PC-3 (cell line): Measurements from ENCODE around the gene PRAMEF14. TPM values are rescaled to one million over a fixed set of nuclear protein-coding genes. Genes with fewer than 3 reads are reported as not detected.
"Not testable (repeated sequence)": the region's sequence is repeated elsewhere in the genome, so short reads cannot be mapped to it uniquely, and the experiment has no call there.

ENCODE experiments used
- ATAC-seq: fragments of 200-7000 bp; cut with Tn5 transposase; 2 replicates; pipeline ENCODE4 v1.9.1; 2020; ENCODE audit warnings: mild to moderate bottlenecking, moderate library complexity
- Bru-seq: library from RNA; stranded (reverse); fragments of 400-500 nt; gene quantifications from one replicate; lab custom pipeline; 2021; lab: Mats Ljungman, UMichigan
- BruChase-seq, 2 experiments: library from RNA; stranded (reverse); fragments of 400-500 nt; gene quantifications; one replicate each; lab custom pipeline; 2021; lab: Mats Ljungman, UMichigan
- BruUV-seq: library from RNA; stranded (reverse); fragments of 400-500 nt; replicated peaks from 2 replicates; lab custom pipeline; 2021; lab: Mats Ljungman, UMichigan
- CTCF ChIA-PET: fragments of 300-600 bp; sonication (Branson Sonifier 250); formaldehyde crosslinking; loops from one replicate; lab custom pipeline; 2022; ENCODE audit warnings: antibody characterized with exemption; lab: Charles Lee
- POLR2A ChIA-PET: fragments of 300-600 bp; sonication (Branson Sonifier 250); formaldehyde crosslinking; loops from one replicate; lab custom pipeline; 2022; ENCODE audit warnings: antibody characterized with exemption; ENCODE audit not compliant: unreplicated experiment; lab: Charles Lee
- DNase-seq: peaks from one replicate; pipeline ENCODE4 v3.0.0-alpha.2; 2015
- H2AFZ ChIP-seq: fragments of 300-600 bp; sonication (generic); 2 replicates; pipeline ENCODE4 v1.6.0; 2016; ENCODE audit warnings: antibody characterized with exemption, low read length
- H3F3A ChIP-seq: fragments of 300-600 bp; sonication (generic); one replicate; pipeline ENCODE4 v1.6.0; 2017; ENCODE audit warnings: antibody characterized with exemption, low read length, control low read depth, mild to moderate bottlenecking; ENCODE audit not compliant: unreplicated experiment
- H3K27ac ChIP-seq: fragments of 300-600 bp; sonication (generic); 2 replicates; pipeline ENCODE4 v1.5.1; 2016; ENCODE audit warnings: mild to moderate bottlenecking, low read length
- H3K27me3 ChIP-seq: fragments of 300-600 bp; sonication (generic); 2 replicates; pipeline ENCODE4 v1.6.1; 2016; ENCODE audit warnings: low read length, mixed read lengths
- H3K36me3 ChIP-seq: fragments of 300-600 bp; sonication (generic); 2 replicates; pipeline ENCODE4 v1.6.1; 2016; ENCODE audit warnings: low read depth, mixed run types, low read length, mixed read lengths
- H3K4me1 ChIP-seq: fragments of 300-600 bp; sonication (generic); 2 replicates; pipeline ENCODE4 v1.5.1; 2016; ENCODE audit warnings: low read length; ENCODE audit not compliant: insufficient read depth
- H3K4me2 ChIP-seq: fragments of 300-600 bp; sonication (generic); 2 replicates; pipeline ENCODE4 v1.6.0; 2016; ENCODE audit warnings: low read length
- H3K4me3 ChIP-seq: fragments of 300-600 bp; sonication (generic); 2 replicates; pipeline ENCODE4 v1.5.1; 2016; ENCODE audit warnings: mild to moderate bottlenecking, low read length, mixed read lengths
- H3K79me2 ChIP-seq: fragments of 300-600 bp; sonication (generic); 2 replicates; pipeline ENCODE4 v1.6.1; 2017; ENCODE audit warnings: low read length, mixed read lengths
- H3K9ac ChIP-seq: fragments of 300-600 bp; sonication (generic); 2 replicates; pipeline ENCODE4 v1.6.0; 2016; ENCODE audit warnings: mild to moderate bottlenecking, low read length
- H3K9me2 ChIP-seq: fragments of 300-600 bp; sonication (generic); replicated peaks from 2 replicates; pipeline ENCODE4 v1.6.1; 2016; ENCODE audit warnings: mixed run types, low read length, mixed read lengths
- H3K9me3 ChIP-seq: fragments of 300-600 bp; sonication (generic); 2 replicates; pipeline ENCODE4 v1.6.1; 2016; ENCODE audit warnings: low read length, mixed read lengths
- H4K20me1 ChIP-seq: fragments of 300-600 bp; sonication (generic); 2 replicates; pipeline ENCODE4 v1.6.1; 2016; ENCODE audit warnings: low read length, mixed read lengths
- intact Hi-C: fragments of 100-400 bp; cut with micrococcal nuclease; formaldehyde crosslinking; loops from 2 replicates; pipeline ENCODE4 v1.9.0; 2023
- long read RNA-seq: library from polyadenylated mRNA; unstranded; transcript quantifications from one replicate; pipeline ENCODE4 v2.0.0, GENCODE V29; 2021; ENCODE audit not compliant: unreplicated experiment
- total RNA-seq: library from RNA; depleted of rRNA; stranded (reverse); fragments of >200 nt; gene quantifications from 2 replicates; pipeline ENCODE4 v1.2.3, GENCODE V29; 2014; rRNA removed

PRAMEF14 gene, protein sequence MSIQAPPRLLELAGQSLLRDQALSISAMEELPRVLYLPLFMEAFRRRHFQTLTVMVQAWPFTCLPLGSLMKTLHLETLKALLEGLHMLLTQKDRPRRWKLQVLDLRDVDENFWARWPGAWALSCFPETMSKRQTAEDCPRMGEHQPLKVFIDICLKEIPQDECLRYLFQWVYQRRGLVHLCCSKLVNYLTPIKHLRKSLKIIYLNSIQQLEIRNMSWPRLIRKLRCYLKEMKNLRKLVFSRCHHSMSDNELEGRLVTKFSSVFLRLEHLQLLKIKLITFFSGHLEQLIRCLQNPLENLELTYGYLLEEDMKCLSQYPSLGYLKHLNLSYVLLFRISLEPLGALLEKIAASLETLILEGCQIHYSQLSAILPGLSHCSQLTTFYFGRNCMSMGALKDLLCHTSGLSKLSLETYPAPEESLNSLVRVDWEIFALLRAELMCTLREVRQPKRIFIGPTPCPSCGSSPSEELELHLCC
- total RNA-seq, result not detected in 2 replicates
- Bru-seq, nascent RNA, result not detected
- BruChase-seq, experiment 1, labeled RNA remaining after a 6-hour chase, result not detected
- BruChase-seq, experiment 2, labeled RNA remaining after a 2-hour chase, result not detected
- long read RNA-seq, result 0 reads

DNA sequence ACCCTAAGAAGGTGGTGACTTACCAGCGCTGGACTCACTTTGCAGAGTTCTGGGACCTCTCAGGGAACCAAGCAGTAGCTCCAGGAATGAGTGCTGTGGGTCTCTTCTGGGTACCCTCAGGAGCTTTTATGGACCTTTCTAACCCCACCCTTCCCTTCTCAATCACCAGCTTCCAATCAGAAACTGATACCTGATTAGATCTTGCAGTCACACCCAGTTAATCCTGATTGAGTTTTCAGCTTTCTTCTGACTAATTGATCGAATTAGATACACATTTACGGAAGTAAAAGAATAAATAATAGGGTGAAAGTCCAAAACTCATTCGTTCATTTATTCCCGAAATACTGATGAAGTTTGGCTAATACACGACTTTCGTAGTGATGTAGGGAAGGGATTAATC lies at the start of gene PRAMEF14:
Gene PRAMEF14 (minus strand): TSS at position 101 of the 400 bp plus-strand sequence. CDS start 1,820 bp downstream, outside the sequence.
- ATAC-seq, H3K9me3 ChIP-seq, H3K27me3 ChIP-seq, H3K4me3 ChIP-seq, BruUV-seq, DNase-seq, H4K20me1 ChIP-seq, POLR2A ChIA-PET, H3K4me2 ChIP-seq, H3K4me1 ChIP-seq, H3K79me2 ChIP-seq, intact Hi-C loops, H2AFZ ChIP-seq, H3K36me3 ChIP-seq, H3K9ac ChIP-seq, H3K27ac ChIP-seq, H3F3A ChIP-seq, H3K9me2 ChIP-seq, CTCF ChIA-PET: not testable (repeated sequence)

DNA sequence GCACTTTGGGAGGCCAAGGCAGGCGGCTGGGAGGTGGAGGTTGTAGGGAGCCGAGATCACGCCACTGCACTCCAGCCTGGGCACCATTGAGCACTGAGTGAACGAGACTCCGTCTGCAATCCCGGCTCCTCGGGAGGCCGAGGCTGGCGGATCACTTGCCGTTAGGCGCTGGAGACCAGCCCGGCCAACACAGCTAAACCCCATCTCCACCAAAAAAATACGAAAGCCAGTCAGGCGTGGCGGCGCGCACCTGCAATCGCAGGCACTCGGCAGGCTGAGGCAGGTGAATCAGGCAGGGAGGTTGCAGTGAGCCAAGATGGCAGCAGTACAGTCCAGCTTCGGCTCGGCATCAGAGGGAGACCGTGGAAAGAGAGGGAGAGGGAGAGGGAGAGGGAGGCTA lies 48.4 kb upstream of the PRAMEF14 start:
- H3K9ac ChIP-seq, intact Hi-C loops, POLR2A ChIA-PET, H3F3A ChIP-seq, H3K4me1 ChIP-seq, CTCF ChIA-PET, BruUV-seq, H3K4me3 ChIP-seq, H3K9me3 ChIP-seq, H3K27ac ChIP-seq, H2AFZ ChIP-seq, H4K20me1 ChIP-seq, H3K4me2 ChIP-seq, H3K79me2 ChIP-seq, H3K36me3 ChIP-seq, H3K9me2 ChIP-seq, ATAC-seq, DNase-seq: not testable (repeated sequence)
- peaks cover 13% of the 10 kb centered on the region; the same call in 1 of the 2 replicates for H3K27me3 ChIP-seq

DNA sequence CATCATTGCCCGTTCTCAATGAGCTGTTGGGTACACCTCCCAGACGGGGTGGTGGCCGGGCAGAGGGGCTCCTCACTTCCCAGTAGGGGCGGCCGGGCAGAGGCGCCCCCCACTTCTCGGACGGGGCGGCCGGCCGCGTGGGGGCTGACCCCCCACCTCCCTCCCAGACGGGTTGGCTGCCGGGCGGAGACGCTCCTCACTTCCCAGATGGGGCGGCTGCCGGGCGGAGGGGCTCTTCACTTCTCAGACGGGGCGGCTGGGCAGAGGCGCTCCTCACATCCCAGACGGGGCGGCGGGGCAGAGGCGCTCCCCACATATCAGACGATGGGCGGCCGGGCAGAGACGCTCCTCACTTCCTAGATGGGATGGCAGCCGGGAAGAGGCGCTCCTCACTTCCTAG lies 47.8 kb upstream of the PRAMEF14 start:
- H4K20me1 ChIP-seq, BruUV-seq, DNase-seq, H3K36me3 ChIP-seq, H3K4me3 ChIP-seq, H3K79me2 ChIP-seq, H3K27ac ChIP-seq, H3K9me2 ChIP-seq, ATAC-seq, H3K4me1 ChIP-seq, CTCF ChIA-PET, POLR2A ChIA-PET, H3K9me3 ChIP-seq, H3F3A ChIP-seq, intact Hi-C loops, H2AFZ ChIP-seq, H3K4me2 ChIP-seq, H3K9ac ChIP-seq: not testable (repeated sequence)
- H3K27me3 ChIP-seq, result peaks cover 12% of the 10 kb centered on the region; the same call in 1 of the 2 replicates

DNA sequence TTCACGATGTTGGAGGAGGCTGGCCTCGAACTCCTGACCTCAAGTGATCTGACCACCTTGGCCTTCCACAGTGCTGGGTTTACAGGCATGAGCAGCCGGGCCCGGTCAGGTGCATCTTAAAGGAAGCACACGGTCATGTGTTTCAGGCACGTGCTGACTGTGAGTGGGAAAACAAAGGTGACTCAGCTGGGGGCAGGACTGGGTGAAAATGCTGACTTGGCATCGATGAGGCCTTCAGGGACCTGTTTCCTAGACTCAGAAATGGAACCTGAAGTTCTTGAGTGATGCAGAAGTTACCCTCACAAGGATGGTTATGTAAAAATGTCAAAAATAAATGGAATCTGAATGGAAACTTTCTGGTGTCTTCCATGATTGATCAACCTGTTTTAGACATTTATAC lies 46.1 kb upstream of the PRAMEF14 start:
- CTCF ChIA-PET, H3F3A ChIP-seq, H3K4me2 ChIP-seq, H3K27ac ChIP-seq, H3K9me3 ChIP-seq, H4K20me1 ChIP-seq, POLR2A ChIA-PET, H3K9ac ChIP-seq, BruUV-seq, intact Hi-C loops, H3K9me2 ChIP-seq, ATAC-seq, H3K36me3 ChIP-seq, H3K4me1 ChIP-seq, H3K79me2 ChIP-seq, H2AFZ ChIP-seq, H3K27me3 ChIP-seq, H3K4me3 ChIP-seq, DNase-seq: not testable (repeated sequence)

DNA sequence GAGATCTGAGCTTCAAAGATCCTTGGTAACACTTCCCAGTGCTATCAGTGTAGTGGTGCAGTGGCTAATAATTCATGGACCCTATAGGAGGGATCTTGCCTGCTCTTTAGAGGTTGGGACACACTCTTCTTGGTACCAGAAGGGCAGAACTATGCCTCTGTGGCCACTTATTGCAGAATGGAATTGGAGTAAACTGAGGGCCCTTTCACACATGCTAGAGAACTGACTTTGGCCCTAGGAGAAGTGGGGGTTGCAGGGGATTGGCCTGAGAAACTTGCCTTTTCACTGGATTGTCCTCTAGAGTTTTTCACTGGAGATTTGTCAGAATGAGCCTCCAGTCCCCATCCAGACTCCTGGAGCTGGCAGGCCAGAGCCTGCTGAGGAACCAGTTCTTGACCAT lies 42.4 kb upstream of the PRAMEF14 start, which contains the start of gene PRAMEF17:
Gene PRAMEF17 (plus strand): TSS at position 301 of the 400 bp plus-strand sequence. CDS start 26 bp downstream, at position 327.
- H3K79me2 ChIP-seq, H3K4me2 ChIP-seq, POLR2A ChIA-PET, CTCF ChIA-PET, ATAC-seq, intact Hi-C loops, H3K4me1 ChIP-seq, BruUV-seq, H3K9ac ChIP-seq, H3K9me2 ChIP-seq, H3F3A ChIP-seq, H3K36me3 ChIP-seq, H3K9me3 ChIP-seq, H3K27me3 ChIP-seq, H3K4me3 ChIP-seq, H2AFZ ChIP-seq, H3K27ac ChIP-seq, H4K20me1 ChIP-seq, DNase-seq: not testable (repeated sequence)

DNA sequence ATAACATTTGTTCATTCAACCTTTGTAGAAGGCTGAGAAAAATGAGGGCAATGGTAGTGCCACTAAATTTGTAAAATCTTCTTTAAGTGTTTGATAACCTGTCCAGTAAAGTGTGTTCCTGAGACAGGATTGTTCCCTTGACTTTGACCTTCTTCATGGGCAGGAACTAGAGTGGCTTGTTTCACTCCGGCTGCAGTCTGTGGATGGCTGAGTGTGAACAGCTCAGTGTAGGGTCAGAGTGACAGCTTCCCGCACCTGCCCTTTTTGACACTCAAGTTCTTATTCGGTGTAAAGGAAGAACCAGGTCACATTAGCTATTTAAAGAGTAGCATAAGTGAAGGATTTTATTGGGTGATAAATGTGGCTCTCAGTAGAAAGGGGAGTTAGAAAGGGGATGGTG lies 33.4 kb upstream of the PRAMEF14 start:
- BruUV-seq, H3K9ac ChIP-seq, POLR2A ChIA-PET, H3K9me3 ChIP-seq, H4K20me1 ChIP-seq, H3K4me3 ChIP-seq, H3K4me1 ChIP-seq, intact Hi-C loops, H2AFZ ChIP-seq, H3K9me2 ChIP-seq, DNase-seq, H3K36me3 ChIP-seq, H3K27me3 ChIP-seq, H3K4me2 ChIP-seq, H3K79me2 ChIP-seq, ATAC-seq, H3K27ac ChIP-seq, H3F3A ChIP-seq, CTCF ChIA-PET: not testable (repeated sequence)
